ENCODE measurements around the gene NUP210.
"Not testable (repeated sequence)": the region's sequence is repeated elsewhere in the genome, so short reads cannot be mapped to it uniquely, and the experiment has no call there.

NUP210 gene

GRCh38 chr3:13436213-13436612 is 16.1 kb upstream of the NUP210 start:
- H3K27me3 ChIP-seq (ENCODE audit: insufficient read depth, low read length, poor library complexity); H3K36me3 ChIP-seq (ENCODE audit: control insufficient read depth, insufficient read depth, low read length); H3K9ac ChIP-seq (ENCODE audit: low read length); H3K56ac ChIP-seq (ENCODE audit: low read length); H3K18ac ChIP-seq (ENCODE audit: low read length); H3K4ac ChIP-seq (ENCODE audit: low read depth, low read length); H3K4me1 ChIP-seq (ENCODE audit: control insufficient read depth, low read depth, low read length); H2AK5ac ChIP-seq (ENCODE audit: low read length); H2BK5ac ChIP-seq (ENCODE audit: low read length); H3K4me2 ChIP-seq (ENCODE audit: low read length); H2BK15ac ChIP-seq (replicated peaks; ENCODE audit: low read depth); DNase-seq; H3K79me1 ChIP-seq (ENCODE audit: low read length); H4K5ac ChIP-seq (ENCODE audit: low read length); H2BK120ac ChIP-seq (ENCODE audit: low read depth, low read length); H4K8ac ChIP-seq (ENCODE audit: low read depth, low read length); H3K23ac ChIP-seq (ENCODE audit: low read length); H3K27ac ChIP-seq (ENCODE audit: low read depth, low read length); H3K79me2 ChIP-seq (ENCODE audit: control insufficient read depth, insufficient read depth, low read length); H3K4me3 ChIP-seq (ENCODE audit: low read length): not testable (repeated sequence)
- no CpG with 5 or more reads among the region's 4 CpGs for WGBS (ENCODE audit: extremely low coverage, insufficient coverage, low lambda C conversion rate)

GRCh38 chr3:13433912-13434311 is 13.8 kb upstream of the NUP210 start:
- Histone ChIP-seq H2BK15ac (replicated peaks; ENCODE audit: low read depth) (no peak overlapping the region), H3K36me3 (ENCODE audit: control insufficient read depth, insufficient read depth, low read length) (no peaks in the 10 kb centered on the region), H3K79me1 (ENCODE audit: low read length) (no peaks in the 10 kb centered on the region), H4K5ac (ENCODE audit: low read length) (no peak overlapping the region), H3K9ac (ENCODE audit: low read length) (no peak overlapping the region), H3K23ac (ENCODE audit: low read length) (no peak overlapping the region), H3K4me3 (ENCODE audit: low read length) (no peak overlapping the region), H3K27ac (ENCODE audit: low read depth, low read length) (no peak overlapping the region), H3K4me1 (ENCODE audit: control insufficient read depth, low read depth, low read length) (no peaks in the 10 kb centered on the region), H3K27me3 (ENCODE audit: insufficient read depth, low read length, poor library complexity) (no peaks in the 10 kb centered on the region), H4K8ac (ENCODE audit: low read depth, low read length) (no peak overlapping the region), H3K18ac (ENCODE audit: low read length) (no peak overlapping the region), H3K4ac (ENCODE audit: low read depth, low read length) (no peak overlapping the region), H2BK120ac (ENCODE audit: low read depth, low read length) (no peak overlapping the region), H3K4me2 (ENCODE audit: low read length) (no peak overlapping the region), H2AK5ac (ENCODE audit: low read length) (no peak overlapping the region), H3K56ac (ENCODE audit: low read length) (no peak overlapping the region), H2BK5ac (ENCODE audit: low read length) (no peak overlapping the region), H3K79me2 (ENCODE audit: control insufficient read depth, insufficient read depth, low read length) (no peaks in the 10 kb centered on the region)
- DNase-seq: no peak
- no CpG with 5 or more reads among the region's 5 CpGs for WGBS (ENCODE audit: extremely low coverage, insufficient coverage, low lambda C conversion rate)

DNA sequence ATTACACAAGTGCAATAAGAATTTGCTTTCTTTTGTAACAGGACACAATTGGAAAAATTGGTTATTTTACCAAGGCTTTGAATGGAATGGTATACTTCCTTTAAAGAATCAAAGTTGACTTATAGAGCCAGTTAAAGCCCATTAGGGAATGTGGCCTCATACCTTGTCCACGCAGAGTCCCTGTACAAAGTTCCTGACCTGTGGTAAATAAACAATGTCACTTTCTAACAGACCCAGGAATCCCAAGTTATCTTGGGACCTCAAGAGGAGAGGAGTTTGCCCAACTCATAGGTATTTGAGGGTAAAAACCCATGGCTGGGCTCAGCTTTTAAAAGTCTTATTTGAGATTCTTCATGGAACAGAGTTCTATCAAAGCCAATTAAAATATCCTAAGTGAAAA is 12.0 kb upstream of the NUP210 start:
- Histone ChIP-seq H3K79me1 (ENCODE audit: low read length) (no peaks in the 10 kb centered on the region), H3K18ac (ENCODE audit: low read length) (no peak overlapping the region), H2BK120ac (ENCODE audit: low read depth, low read length) (no peak overlapping the region), H3K4ac (ENCODE audit: low read depth, low read length) (no peak overlapping the region), H3K27me3 (ENCODE audit: insufficient read depth, low read length, poor library complexity) (no peaks in the 10 kb centered on the region), H3K36me3 (ENCODE audit: control insufficient read depth, insufficient read depth, low read length) (no peaks in the 10 kb centered on the region), H2BK15ac (replicated peaks; ENCODE audit: low read depth) (no peak overlapping the region), H3K56ac (ENCODE audit: low read length) (no peak overlapping the region), H2AK5ac (ENCODE audit: low read length) (no peak overlapping the region), H3K9ac (ENCODE audit: low read length) (no peak overlapping the region), H2BK5ac (ENCODE audit: low read length) (no peak overlapping the region), H4K5ac (ENCODE audit: low read length) (no peak overlapping the region), H3K27ac (ENCODE audit: low read depth, low read length) (no peak overlapping the region), H3K23ac (ENCODE audit: low read length) (no peak overlapping the region), H3K4me1 (ENCODE audit: control insufficient read depth, low read depth, low read length) (no peaks in the 10 kb centered on the region), H3K4me3 (ENCODE audit: low read length) (no peak overlapping the region), H3K4me2 (ENCODE audit: low read length) (no peak overlapping the region), H3K79me2 (ENCODE audit: control insufficient read depth, insufficient read depth, low read length) (no peaks in the 10 kb centered on the region), H4K8ac (ENCODE audit: low read depth, low read length) (no peak overlapping the region)
- WGBS (ENCODE audit: extremely low coverage, insufficient coverage, low lambda C conversion rate): no CpG with 5 or more reads among the region's 1 CpG
- DNase-seq: no peak

GRCh38 chr3:13430411-13430875 is 10.3 kb upstream of the NUP210 start:
- H3K27ac ChIP-seq (ENCODE audit: low read depth, low read length); H3K4me3 ChIP-seq (ENCODE audit: low read length); H3K4me2 ChIP-seq (ENCODE audit: low read length); H3K23ac ChIP-seq (ENCODE audit: low read length); DNase-seq; H3K79me1 ChIP-seq (ENCODE audit: low read length); H3K9ac ChIP-seq (ENCODE audit: low read length); H4K5ac ChIP-seq (ENCODE audit: low read length); H3K4me1 ChIP-seq (ENCODE audit: control insufficient read depth, low read depth, low read length); H2BK120ac ChIP-seq (ENCODE audit: low read depth, low read length); H3K18ac ChIP-seq (ENCODE audit: low read length); H3K56ac ChIP-seq (ENCODE audit: low read length); H3K36me3 ChIP-seq (ENCODE audit: control insufficient read depth, insufficient read depth, low read length); H2AK5ac ChIP-seq (ENCODE audit: low read length); H3K79me2 ChIP-seq (ENCODE audit: control insufficient read depth, insufficient read depth, low read length); H2BK15ac ChIP-seq (replicated peaks; ENCODE audit: low read depth); H4K8ac ChIP-seq (ENCODE audit: low read depth, low read length); H2BK5ac ChIP-seq (ENCODE audit: low read length); H3K4ac ChIP-seq (ENCODE audit: low read depth, low read length); H3K27me3 ChIP-seq (ENCODE audit: insufficient read depth, low read length, poor library complexity): not testable (repeated sequence)
- WGBS (ENCODE audit: extremely low coverage, insufficient coverage, low lambda C conversion rate): no CpG with 5 or more reads among the region's 2 CpGs

DNA sequence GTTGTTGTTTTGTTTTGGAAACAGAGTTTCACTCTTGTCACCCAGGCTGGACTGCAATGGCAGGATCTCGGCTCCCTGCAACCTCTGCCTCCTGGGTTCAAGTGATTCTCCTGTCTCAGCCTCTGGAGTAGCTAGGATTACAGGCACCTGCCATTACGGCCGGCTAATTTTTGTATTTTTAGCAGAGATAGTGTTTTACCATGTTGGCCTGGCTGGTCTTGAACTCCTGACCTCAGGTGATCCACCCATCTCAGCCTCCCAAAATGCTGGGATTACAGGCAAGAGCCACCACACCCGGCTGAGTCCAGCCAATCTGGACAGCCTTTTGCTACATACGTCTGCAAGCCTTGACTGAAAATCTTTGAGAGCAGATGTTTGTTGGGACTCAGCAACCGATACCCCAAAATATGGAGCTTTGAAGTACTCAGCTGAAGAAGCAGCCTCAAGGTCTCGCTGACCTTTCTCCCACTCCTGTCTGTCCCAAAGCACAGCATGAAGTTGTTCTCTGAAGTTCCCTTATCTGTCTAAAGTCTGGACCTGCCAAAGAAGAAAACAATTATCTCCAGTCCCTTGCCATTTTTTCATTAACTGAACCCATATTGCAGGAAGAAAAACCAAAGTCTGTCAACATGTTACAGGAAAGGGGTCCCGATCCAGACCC is 9.6 kb upstream of the NUP210 start:
- Histone ChIP-seq H2BK120ac (ENCODE audit: low read depth, low read length) (no peak overlapping the region), H3K4me2 (ENCODE audit: low read length) (no peak overlapping the region), H4K5ac (ENCODE audit: low read length) (no peak overlapping the region), H3K18ac (ENCODE audit: low read length) (no peak overlapping the region), H3K4me3 (ENCODE audit: low read length) (no peak overlapping the region), H3K36me3 (ENCODE audit: control insufficient read depth, insufficient read depth, low read length) (no peaks in the 10 kb centered on the region), H2AK5ac (ENCODE audit: low read length) (no peak overlapping the region), H2BK15ac (replicated peaks; ENCODE audit: low read depth) (no peak overlapping the region), H3K56ac (ENCODE audit: low read length) (no peak overlapping the region), H4K8ac (ENCODE audit: low read depth, low read length) (no peak overlapping the region), H3K4ac (ENCODE audit: low read depth, low read length) (no peak overlapping the region), H3K79me1 (ENCODE audit: low read length) (no peaks in the 10 kb centered on the region), H3K9ac (ENCODE audit: low read length) (no peak overlapping the region), H3K27me3 (ENCODE audit: insufficient read depth, low read length, poor library complexity) (no peaks in the 10 kb centered on the region), H3K23ac (ENCODE audit: low read length) (no peak overlapping the region), H2BK5ac (ENCODE audit: low read length) (no peak overlapping the region), H3K27ac (ENCODE audit: low read depth, low read length) (no peak overlapping the region), H3K79me2 (ENCODE audit: control insufficient read depth, insufficient read depth, low read length) (no peaks in the 10 kb centered on the region), H3K4me1 (ENCODE audit: control insufficient read depth, low read depth, low read length) (no peaks in the 10 kb centered on the region)
- WGBS (ENCODE audit: extremely low coverage, insufficient coverage, low lambda C conversion rate): no CpG with 5 or more reads among the region's 8 CpGs
- no peak for DNase-seq

- H3K4me3 ChIP-seq (ENCODE audit: low read length); H3K9ac ChIP-seq (ENCODE audit: low read length); H2BK5ac ChIP-seq (ENCODE audit: low read length); H2BK120ac ChIP-seq (ENCODE audit: low read depth, low read length); H3K23ac ChIP-seq (ENCODE audit: low read length); H4K8ac ChIP-seq (ENCODE audit: low read depth, low read length); H3K4me2 ChIP-seq (ENCODE audit: low read length); H3K56ac ChIP-seq (ENCODE audit: low read length); H3K79me1 ChIP-seq (ENCODE audit: low read length); H3K4me1 ChIP-seq (ENCODE audit: control insufficient read depth, low read depth, low read length); H3K18ac ChIP-seq (ENCODE audit: low read length); H3K27ac ChIP-seq (ENCODE audit: low read depth, low read length); H3K4ac ChIP-seq (ENCODE audit: low read depth, low read length); DNase-seq; H3K79me2 ChIP-seq (ENCODE audit: control insufficient read depth, insufficient read depth, low read length); H3K27me3 ChIP-seq (ENCODE audit: insufficient read depth, low read length, poor library complexity); H2AK5ac ChIP-seq (ENCODE audit: low read length); H3K36me3 ChIP-seq (ENCODE audit: control insufficient read depth, insufficient read depth, low read length); H4K5ac ChIP-seq (ENCODE audit: low read length); H2BK15ac ChIP-seq (replicated peaks; ENCODE audit: low read depth): not testable (repeated sequence)
- WGBS (ENCODE audit: extremely low coverage, insufficient coverage, low lambda C conversion rate): no CpG with 5 or more reads among the region's 4 CpGs
These were observed 8.6 kb upstream of the NUP210 start for GRCh38 chr3:13428678-13429077.
